Activated T-cell treated with anti-CD3 and anti-CD28 coated beads, Interleukin-2, amount 50 U/mL, for 48 hours (primary cell): ENCODE results near the gene PEAR1.

ENCODE experiments used
- DNase-seq, 2 experiments: peaks; one replicate each; pipeline ENCODE4 v3.0.0-alpha.2; 2020

PEAR1 gene

GRCh38 chr1:156901966-156902915 is 8.7 kb downstream of the PEAR1 start:
- DNase-seq = no peak

DNA sequence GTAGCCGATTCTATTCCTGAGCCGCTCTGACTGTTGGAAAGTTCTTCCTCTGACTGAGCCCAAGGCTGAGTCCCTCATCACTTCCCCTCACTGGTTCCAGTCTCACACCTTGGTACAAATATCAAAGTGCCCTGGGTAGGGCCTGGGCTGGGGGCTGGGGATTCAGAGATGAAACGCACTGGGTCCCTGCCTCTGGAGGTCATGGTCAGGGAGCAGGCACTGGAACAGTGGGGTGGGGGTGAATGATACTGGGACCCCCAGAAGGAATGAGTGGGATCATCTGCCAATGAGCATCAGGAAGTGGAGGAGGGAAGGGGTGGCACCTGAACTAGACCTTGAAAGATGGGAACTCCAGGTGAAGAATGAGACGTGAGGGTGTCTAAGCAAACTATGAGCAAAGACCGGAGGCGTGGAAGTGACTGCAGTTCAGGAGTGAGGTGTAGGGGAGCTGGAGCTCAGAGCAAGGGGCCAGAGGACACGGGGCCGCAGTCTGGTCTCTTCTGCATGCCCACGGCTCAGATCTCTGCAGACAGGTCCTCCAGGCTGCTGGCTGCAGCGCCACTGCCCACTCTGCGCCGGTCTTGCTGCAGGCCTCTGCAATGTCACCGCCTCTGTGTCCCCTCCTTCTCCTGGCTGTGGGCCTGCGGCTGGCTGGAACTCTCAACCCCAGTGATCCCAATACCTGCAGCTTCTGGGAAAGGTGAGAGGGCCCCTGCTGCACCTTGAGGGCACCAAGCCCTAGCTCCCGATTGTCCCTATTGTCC is 10.0 kb downstream of the PEAR1 start:
- DNase-seq = no peak

GRCh38 chr1:156904187-156904959 is 10.9 kb downstream of the PEAR1 start:
- no peak for DNase-seq

- no peak for DNase-seq
These were observed 11.7 kb downstream of the PEAR1 start for GRCh38 chr1:156905176-156905575.

DNA sequence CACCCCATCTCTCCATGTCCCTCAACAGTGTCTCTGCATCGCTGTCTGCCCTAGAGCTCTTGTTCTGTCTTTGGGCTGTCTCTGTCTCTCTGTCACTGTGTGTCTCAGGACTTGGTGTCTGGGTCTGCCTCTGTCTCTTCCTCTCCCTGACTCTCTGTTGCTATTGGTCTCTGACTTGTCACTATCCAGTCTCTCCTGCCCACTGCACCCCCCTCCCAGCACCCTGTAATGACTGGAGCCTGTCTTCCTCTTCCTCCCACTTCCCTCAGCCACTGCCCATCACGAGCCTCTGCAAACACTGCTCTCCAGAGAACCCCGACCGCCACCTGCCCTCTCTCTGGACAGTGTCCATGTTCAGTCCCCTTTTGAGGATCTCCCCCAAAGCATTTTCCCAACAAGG is 12.1 kb downstream of the PEAR1 start:
- DNase-seq = no peak

- no peak for DNase-seq
These were observed 12.8 kb downstream of the PEAR1 start for GRCh38 chr1:156906206-156906906.

- DNase-seq = no peak
These were observed 15.0 kb downstream of the PEAR1 start for GRCh38 chr1:156908541-156908940.

DNA sequence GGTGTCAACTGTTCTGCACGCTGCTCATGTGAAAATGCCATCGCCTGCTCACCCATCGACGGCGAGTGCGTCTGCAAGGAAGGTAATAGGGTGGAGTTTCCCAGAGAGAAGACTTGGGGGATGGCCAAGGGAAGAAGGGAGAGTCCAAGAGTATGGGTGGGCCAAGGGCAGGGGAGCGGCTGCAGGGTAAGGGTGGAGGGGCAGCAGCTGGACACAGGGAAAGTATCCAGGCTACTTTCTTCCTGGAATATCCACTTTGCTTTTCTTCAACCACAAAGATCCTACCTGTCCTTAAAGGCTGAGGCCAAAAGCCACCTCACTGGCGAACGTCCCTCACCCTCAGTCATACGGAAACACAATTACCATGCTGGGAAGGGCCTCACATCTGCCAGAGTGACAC is 15.4 kb downstream of the PEAR1 start:
- DNase-seq = no peak

- no peak for DNase-seq
These were observed 16.2 kb downstream of the PEAR1 start for GRCh38 chr1:156909671-156910070.

DNA sequence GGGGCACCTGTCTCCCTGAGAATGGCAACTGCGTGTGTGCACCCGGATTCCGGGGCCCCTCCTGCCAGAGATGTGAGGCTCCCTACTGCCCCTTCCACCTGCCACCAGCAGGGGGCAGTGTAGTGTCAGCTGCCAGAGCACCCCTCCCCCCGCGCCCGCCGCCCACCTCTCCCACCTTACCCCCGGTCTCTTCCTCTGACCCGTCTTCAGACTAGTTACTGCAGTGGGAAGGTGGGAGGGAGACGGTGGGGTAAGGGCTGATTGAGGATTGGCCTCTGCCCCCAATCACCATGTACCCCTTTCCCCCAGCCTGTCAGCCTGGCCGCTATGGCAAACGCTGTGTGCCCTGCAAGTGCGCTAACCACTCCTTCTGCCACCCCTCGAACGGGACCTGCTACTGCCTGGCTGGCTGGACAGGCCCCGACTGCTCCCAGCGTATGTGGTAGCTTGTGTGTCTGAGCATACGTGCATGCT is 16.8 kb downstream of the PEAR1 start:
- peak; percentile 68 to 77 for DNase-seq

DNA sequence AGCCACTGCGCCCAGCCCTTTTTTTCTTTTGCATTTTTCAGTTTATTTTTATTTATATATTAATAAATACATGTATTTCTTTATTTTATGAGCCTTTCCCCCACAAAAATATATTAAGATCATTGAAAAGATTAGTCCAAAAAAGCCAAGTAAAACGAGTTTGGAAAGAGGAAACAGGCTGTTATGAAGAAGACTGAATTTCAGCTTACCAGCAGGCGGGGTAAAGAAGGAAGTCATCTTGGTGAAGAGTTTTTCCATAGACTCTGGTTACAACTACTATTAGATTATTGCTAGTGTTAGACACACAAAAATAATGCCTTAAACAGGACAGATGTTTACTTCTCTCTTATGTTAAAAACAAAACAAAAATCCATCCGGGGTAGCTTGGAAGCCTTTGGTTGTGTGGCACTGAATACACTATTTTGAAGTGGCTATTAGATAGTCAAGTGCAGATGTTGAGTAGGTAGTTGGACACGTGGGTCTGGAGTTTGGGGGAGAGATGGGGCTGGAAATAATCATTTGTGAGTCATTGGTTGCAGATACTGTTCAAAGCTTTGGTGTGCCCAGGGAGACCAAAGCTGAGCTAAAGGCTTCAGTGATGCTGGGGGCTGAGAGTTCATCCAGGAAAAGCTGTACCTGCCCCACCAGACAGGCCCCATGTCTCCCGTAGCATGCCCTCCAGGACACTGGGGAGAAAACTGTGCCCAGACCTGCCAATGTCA is 18.2 kb downstream of the PEAR1 start:
- DNase-seq = no peak

GRCh38 chr1:156912310-156912709 is 18.8 kb downstream of the PEAR1 start:
- no peak for DNase-seq

DNA sequence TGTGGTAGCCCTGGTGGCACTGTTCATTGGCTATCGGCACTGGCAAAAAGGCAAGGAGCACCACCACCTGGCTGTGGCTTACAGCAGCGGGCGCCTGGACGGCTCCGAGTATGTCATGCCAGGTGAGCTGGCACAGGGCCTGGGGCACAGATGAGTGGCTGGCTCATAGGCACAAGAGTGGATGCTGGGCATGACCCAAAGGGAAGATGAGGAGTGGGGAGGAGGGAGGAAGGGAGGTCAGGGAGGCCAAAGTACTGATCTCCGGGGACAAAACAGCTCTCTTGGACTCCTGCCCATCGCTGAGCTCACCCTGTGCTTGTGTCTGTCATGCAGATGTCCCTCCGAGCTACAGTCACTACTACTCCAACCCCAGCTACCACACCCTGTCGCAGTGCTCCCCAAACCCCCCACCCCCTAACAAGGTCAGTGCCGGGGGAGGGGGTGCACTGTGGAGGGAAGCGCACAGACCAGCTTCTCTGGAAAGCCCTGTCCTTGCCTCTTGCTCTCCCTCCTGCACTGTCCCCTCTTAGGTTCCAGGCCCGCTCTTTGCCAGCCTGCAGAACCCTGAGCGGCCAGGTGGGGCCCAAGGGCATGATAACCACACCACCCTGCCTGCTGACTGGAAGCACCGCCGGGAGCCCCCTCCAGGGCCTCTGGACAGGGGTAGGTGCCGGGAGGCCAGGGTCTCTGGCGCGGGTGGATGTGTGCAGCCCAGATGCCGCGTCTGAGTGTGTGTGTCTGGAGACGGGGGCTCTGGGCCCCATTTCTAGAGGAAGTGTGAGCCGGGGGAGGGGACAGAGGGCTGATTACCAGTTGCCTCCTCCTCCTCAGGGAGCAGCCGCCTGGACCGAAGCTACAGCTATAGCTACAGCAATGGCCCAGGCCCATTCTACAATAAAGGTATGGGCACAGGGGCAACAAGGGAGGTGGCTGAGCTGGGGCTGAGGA is 19.6 kb downstream of the PEAR1 start:
- no peak for DNase-seq

DNA sequence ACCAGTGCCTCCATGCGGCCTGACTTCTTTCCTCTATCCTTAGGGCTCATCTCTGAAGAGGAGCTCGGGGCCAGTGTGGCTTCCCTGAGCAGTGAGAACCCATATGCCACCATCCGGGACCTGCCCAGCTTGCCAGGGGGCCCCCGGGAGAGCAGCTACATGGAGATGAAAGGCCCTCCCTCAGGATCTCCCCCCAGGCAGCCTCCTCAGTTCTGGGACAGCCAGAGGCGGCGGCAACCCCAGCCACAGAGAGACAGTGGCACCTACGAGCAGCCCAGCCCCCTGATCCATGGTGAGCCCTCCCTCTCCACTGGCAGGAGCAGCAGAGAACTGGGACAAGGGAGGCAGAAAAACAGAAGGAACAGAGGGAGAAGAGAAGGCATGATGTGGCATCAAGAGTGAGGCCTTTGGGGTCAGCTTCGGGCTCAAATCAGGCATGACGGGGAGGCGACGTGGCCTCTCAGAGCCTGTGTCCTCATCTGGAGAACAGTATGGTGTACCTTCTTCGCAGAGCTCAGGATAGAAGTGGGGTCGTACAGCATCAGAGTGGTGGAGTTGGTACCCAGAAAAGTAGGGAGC is 20.4 kb downstream of the PEAR1 start:
- DNase-seq = no peak

DNA sequence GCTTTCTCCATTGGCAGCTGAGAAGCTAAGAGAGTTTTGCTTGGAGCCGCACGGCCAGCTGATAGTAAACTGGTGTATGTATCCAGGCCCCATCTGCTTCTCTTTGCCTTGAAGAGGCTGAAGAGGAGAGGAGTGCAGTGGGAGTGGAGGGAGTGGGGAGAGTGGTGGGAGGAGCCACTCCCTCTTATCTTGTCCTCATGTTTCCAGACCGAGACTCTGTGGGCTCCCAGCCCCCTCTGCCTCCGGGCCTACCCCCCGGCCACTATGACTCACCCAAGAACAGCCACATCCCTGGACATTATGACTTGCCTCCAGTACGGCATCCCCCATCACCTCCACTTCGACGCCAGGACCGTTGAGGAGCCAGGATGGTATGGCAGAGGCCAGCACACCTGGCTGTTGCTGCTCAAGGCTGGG is 20.9 kb downstream of the PEAR1 start:
- DNase-seq = no peak

DNA sequence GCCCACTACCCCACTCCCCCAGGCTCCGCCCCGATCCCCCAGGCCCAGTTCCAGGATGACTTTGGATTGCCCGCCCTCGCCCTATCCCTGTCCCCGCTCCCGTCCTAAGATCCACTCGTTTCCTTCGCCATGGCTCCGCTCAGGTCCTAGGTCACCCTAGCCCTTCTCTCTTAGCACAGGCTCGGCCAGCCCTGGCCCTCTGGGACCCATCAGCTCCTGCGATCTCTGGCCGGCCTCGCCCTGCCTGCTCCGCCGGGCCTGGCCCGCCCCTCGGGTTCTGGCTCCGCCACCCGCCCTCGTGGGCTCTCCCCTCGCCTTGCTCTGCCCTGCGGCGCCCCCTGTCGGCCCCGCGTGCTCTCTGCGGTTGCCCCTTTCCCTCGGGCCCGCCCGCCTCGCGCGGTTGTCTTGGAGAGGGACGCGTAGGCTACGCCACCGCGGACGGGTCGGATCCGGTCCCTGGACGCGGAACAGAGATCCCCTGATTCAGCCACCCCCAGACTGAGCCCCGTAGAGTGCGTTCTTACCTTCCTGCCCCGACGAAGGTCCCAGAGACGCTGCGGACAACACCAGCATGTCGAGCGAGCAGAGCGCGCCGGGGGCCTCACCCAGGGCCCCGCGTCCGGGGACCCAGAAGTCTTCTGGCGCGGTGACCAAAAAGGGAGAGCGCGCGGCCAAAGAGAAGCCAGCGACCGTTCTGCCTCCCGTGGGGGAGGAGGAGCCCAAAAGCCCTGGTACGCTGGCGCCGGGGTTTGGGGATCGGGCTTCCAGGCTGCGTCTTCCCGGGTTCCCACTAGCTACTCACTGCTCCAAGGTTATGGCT is 26.9 kb downstream of the PEAR1 start, which contains the start of gene LRRC71:
Gene LRRC71 (plus strand): TSS at position 400 of the 820 bp plus-strand sequence. CDS start 172 bp downstream, at position 572.
- peak; percentile 89 for DNase-seq

DNA sequence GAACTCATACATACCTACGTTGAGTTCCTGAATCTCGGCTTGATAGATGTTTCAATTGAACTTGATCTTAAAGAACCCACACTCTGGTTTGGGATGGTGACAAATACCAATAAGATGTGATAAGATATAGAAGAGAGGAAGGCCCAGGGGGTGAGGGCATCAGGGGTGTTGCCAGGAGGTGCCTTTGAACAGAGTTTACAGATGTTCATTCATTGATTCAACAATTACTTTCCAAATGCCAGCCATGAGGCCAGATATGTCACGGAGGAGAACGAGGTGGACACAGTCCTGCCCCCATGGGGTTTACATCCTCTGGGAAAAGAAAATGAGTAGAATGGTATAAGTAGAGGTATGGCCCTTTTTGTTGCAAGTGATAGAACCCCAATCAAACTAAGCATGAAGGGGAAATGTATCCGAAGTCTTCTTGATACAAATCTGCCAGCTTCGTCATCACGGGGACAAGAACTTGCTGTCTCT is 27.6 kb downstream of the PEAR1 start:
- DNase-seq = no peak

- no peak for DNase-seq
These were observed 29.6 kb downstream of the PEAR1 start for GRCh38 chr1:156922986-156923669.
